ENCODE data around the gene OR10W1.

Gene OR10W1, protein sequence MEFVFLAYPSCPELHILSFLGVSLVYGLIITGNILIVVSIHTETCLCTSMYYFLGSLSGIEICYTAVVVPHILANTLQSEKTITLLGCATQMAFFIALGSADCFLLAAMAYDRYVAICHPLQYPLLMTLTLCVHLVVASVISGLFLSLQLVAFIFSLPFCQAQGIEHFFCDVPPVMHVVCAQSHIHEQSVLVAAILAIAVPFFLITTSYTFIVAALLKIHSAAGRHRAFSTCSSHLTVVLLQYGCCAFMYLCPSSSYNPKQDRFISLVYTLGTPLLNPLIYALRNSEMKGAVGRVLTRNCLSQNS

DNA sequence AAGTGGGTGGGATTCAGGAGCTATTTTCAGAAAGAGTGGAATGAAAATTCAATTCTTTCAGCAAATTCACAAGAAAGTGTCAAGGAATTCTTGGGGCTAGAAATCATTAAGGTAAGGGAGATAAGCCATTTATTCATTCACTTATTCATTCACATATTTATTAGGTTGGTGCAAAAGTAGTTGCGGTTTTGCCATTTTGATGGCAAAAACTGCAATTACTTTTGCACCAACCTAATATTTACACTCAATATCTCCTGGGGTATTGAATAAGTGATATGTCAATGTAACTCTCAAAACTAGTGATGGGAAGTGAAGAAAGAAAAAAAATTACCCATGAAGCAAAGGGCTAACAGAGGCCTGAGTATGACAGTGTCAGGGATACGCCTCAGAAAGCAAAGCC is at the start of gene OR10W1:
Gene OR10W1, minus strand, starts transcription at position 119 of the 400 bp plus-strand sequence. CDS start 402 bp downstream, outside the sequence.
- no peak for DNase-seq (ENCODE audit: low read depth, low spot score)

DNA sequence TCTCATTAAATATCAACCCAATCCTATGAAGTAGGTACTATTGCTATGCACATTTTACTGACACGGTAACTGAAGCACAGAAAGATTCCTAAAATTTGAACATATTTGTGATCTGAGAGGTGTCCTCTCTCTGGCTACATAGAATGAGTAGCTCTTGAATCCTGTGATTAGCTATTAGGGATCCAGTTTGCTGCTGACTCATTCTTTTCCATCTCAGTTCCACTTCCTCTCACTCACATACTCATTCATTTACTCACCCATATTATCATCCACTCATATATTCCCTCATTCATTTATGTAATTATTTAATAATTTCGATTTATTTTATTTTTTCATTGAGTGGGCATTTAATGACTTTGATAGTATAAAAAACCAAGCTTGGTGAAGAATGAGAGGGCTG is 48.1 kb upstream of the OR10W1 start:
- DNase-seq (ENCODE audit: low read depth, low spot score) = no peak

DNA sequence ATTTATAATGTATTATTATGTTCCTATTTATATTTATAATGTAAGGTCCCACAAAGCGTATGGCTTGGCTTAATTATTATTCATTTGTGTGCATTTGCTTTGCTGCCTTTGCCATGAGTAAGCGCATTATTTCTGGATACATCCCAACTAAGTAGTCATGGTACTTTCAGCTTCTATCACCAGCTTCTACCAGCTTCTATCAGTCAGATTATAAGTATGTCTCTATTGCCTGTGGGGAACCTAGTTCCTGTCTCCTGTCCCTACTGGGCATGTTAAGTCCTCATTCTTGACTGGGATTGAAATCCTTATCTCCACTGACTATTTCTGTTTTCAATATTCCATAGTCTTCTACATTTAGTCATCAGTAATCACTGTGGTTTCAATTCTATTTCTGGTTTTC is 33.5 kb upstream of the OR10W1 start:
- DNase-seq (ENCODE audit: low read depth, low spot score) = no peak

DNA sequence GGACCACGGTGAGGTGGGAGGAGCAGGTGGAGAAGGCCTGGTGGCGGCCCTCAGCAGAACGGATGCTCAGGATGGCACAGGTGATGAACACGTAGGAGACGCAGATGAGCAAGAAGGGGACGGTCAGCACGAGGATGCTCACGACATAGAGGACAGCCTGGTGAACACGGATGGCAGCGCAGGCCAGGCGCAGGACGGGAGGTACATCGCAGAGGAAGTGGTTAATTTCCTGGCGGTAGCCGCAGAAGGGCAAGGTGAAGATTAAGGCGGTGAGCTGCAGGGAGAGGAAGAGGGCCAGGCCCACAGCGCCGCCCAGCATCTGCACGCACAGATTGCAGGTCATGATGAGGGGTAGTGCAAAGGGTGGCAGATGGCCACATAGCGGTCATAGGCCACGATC is 24.0 kb upstream of the OR10W1 start:
- DNase-seq (ENCODE audit: low read depth, low spot score) = no peak

DNA sequence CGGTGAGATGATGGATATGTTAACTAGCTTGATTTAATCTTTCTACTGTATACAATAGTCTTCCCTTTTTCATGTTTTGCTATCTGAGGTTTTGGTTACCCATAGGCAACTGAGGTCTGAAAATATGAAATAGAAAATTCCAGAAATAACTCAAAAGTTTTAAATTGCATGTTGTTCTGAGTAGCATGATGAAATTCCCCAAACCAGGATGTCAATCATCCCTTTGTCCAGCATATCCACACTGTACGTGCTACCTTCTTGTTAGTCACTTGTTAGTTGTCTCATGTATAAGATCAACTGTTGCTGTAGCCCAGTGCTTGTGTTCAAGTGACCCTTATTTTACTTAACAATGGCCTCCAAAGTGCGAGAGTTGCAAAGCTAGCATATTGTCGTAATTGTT is 21.2 kb upstream of the OR10W1 start:
- no peak for DNase-seq (ENCODE audit: low read depth, low spot score)

DNA sequence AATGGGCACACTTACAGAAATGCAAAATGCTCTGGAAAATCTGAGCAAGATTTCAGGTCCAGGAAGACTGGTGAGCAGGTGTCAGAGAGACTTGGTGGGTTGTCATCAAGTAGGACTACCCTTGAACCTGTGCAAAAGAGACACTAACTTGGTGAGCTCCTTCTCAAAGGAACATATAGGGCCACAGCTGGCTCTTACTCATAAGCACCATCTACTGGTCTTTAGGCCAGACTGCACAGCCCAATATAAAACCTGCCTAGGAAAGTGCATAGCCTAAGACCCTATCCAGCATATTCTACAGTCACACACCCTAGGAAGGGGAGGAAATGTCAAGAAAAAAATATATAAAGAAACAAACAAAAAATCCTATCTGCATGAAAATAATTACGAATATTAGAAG is 18.2 kb upstream of the OR10W1 start:
- DNase-seq (ENCODE audit: low read depth, low spot score) = peak; percentile 3

DNA sequence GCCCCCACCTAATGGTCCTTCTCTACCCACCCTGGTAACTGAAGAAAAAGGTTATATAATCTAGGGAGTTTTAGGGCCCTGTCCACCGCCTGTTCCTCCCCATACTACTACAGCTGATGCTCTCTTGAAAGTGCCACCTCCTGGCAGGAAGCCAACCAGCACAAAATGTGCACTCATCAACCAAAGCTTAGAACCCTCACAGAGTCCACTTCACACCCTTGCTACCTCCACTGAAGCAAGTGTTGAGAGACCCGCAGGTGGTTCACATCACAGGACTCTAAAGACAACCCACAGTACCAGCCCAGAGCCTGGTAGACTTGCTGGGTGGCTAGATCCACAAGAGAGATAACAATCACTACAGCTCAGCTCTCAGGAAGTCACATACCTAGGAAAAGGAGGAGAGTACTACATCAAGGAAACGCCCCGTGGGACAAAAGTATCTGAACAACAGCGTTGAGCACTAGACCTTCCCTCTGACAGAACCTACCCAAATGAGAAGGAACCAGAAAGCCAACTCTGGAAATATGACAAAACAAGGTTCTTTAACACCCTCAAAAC is 17.5 kb upstream of the OR10W1 start:
- DNase-seq (ENCODE audit: low read depth, low spot score) = no peak

DNA sequence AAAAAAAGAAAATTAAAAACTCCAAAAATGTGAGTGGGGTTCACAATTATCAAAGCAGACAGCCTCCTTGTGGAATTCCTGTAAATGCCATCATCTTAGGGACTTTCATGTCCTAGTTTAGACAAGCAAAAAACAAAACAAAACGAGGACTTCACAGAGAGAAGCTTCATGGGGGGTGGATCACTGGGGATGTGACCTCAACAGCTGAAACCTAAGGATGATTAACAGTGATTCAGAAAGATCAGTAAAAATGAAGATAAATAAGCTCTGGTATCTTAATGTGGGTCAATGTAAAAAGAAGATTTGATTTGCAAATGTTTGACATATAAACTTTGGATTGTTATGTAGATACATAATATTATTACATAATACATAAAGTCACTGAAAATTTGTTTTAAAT is 8.1 kb upstream of the OR10W1 start:
- no peak for DNase-seq (ENCODE audit: low read depth, low spot score)

DNA sequence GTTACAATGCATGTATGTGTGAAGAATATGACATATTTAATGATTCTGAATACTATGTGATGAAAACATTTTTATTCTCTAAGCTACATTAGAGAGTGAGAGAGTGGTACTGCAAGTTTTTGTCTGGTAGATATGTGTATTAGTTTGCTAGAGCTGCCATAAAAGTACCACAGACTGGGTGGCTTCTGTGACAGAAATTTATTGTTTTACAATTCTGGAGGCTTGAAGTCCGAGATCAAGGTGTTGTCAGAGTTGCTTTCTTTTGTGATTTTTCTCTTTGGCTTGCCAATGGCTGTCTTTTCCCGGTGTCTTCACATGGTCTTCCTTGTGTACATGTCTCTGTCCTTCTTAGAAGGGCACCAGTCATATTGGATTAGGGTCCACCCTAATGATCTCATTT is 6.9 kb upstream of the OR10W1 start:
- no peak for DNase-seq (ENCODE audit: low read depth, low spot score)

DNA sequence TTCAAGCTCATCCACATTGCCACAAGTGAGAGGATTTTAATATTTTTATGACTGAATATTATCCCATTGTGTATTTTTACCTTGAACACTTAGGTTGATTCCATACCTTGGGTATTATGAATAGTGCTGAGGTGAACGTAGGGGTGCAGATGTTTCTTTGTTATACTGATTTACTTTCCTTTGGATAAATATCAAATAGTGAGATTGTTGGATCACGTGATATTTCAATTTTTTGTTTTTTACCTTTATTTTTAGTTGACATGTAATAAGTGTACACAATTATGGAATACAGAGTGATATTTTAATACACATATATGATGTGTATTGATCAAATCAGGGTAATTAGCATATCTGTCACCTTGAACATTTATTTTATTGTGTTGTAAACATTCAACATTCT is 8.1 kb downstream of the OR10W1 start:
- no peak for DNase-seq (ENCODE audit: low read depth, low spot score)

DNA sequence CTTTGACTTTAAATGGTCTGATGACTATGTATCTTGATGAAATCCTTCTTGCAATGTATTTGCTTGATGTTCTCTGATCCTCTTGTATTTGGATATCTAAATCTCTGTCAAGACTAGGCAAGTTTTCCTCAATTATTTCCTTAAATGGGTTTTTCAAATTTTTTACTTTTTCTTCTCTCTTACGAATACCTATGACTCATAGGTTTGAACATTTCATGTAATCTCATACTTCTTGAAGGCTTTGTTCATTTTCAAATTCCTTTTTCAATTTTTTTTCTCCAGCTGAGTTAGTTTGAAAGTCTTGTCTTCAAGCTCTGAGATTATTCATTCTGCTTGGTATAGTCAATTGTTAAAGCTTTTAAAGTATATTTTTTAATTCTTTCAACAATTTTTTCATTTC is 13.1 kb downstream of the OR10W1 start:
- DNase-seq (ENCODE audit: low read depth, low spot score) = no peak

DNA sequence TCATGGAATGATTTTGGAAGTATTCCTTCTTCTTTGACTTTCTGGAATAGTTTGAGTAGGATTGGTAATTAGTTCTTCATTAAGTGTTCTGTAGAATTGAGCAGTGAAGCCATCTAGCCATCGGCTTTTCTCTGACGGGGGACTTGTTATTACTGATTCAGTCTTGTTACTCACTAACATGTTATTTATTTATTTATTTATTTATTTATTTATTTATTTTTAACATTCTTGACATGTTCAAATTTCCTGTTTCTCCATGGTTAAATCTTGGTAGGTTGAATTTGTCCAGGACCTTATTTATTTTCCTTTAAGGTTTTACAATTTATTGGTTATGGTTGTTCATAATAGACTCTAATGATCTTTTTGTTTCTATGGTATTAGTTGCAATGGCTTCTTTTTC is 24.1 kb downstream of the OR10W1 start:
- no peak for DNase-seq (ENCODE audit: low read depth, low spot score)

DNA sequence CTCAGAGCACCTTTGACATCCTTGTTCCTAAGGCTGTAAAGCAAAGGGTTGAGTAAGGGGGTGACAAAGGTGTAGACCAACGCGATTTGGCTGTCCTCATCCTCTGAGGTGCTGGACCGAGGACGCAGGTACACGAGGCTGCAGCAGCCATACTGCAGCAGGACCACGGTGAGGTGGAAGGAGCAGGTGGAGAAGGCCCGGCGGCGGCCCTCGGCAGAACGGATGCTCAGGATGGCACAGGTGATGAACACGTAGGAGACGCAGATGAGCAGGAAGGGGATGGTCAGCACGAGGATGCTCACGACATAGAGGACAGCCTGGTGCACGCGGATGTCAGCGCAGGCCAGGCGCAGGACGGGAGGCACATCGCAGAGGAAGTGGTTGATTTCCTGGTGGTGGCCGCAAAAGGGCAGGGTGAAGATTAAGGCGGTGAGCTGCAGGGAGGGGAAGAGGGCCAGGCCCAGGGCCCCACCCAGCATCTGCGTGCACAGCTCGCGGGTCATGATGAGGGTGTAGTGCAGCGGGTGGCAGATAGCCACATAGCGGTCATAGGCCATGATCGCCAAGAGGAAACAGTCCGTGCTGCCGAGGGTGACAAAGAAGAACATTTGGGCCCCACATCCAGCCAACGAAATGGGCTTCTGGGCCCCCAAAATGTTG is 40.0 kb downstream of the OR10W1 start:
- DNase-seq (ENCODE audit: low read depth, low spot score) = no peak

DNA sequence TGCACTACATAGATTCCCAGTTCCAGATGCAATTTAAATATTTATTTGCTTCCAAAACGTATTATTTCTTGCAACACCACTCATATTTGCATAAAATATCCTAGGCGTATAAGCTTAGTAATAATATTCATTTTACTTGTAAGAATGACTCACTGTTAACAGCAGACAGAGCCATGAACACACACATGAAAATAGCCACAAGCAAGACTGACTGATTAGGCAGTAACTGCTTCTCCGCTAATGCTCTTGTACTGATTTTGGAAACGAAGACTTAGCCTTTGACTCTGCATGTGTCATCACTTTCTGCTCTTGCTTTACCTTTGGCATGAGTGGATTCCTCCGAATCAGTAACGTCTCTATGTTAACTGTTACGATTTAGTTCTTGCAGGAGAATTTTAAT is 45.3 kb downstream of the OR10W1 start:
- no peak for DNase-seq (ENCODE audit: low read depth, low spot score)
